ENCODE measurements around the gene SPAG17.

Gene SPAG17

GRCh38 chr1:118210723-118211110 lies 25.7 kb upstream of the SPAG17 start:
- no peak for DNase-seq (ENCODE audit: low read depth, low spot score)
- TF ChIP-seq, protein P1, sequence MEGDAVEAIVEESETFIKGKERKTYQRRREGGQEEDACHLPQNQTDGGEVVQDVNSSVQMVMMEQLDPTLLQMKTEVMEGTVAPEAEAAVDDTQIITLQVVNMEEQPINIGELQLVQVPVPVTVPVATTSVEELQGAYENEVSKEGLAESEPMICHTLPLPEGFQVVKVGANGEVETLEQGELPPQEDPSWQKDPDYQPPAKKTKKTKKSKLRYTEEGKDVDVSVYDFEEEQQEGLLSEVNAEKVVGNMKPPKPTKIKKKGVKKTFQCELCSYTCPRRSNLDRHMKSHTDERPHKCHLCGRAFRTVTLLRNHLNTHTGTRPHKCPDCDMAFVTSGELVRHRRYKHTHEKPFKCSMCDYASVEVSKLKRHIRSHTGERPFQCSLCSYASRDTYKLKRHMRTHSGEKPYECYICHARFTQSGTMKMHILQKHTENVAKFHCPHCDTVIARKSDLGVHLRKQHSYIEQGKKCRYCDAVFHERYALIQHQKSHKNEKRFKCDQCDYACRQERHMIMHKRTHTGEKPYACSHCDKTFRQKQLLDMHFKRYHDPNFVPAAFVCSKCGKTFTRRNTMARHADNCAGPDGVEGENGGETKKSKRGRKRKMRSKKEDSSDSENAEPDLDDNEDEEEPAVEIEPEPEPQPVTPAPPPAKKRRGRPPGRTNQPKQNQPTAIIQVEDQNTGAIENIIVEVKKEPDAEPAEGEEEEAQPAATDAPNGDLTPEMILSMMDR (IDR thresholded peaks at IDR 0.05; ENCODE audit: low read depth, low read length): no peak
- in situ Hi-C loops (cut with HindIII; ENCODE audit: low sequenced_read_pairs): no loop called here
- H3K4me3 ChIP-seq (ENCODE audit: low read depth, low read length): no peak overlapping the region

- no peak overlapping the region for H3K4me3 ChIP-seq (ENCODE audit: low read depth, low read length)
- DNase-seq (ENCODE audit: low read depth, low spot score): no peak
- in situ Hi-C loops (cut with HindIII; ENCODE audit: low sequenced_read_pairs): no loop called here
- TF ChIP-seq, protein P1 (IDR thresholded peaks at IDR 0.05; ENCODE audit: low read depth, low read length): no peak
Measured at GRCh38 chr1:118210051-118210722, 25.2 kb upstream of the SPAG17 start.

DNA sequence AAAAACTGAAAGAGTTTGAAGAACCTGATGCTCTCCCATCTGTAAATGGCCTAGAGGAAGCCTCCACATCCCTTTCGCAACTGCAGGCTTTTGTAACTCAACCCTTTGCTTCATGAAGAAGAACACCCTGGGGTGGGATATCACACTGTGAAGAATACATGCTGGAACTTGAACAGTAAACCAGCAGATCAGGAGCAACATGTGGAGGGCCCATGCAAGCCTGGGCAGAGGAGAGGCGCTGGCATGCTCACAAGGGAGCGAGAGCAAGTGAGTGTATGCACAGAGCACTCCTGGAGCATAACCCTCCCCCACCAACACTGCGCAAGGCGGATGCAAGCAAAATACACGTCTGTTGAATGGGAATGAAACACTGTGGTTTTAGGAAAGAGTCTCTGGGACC lies 24.6 kb upstream of the SPAG17 start:
- H3K4me3 ChIP-seq (ENCODE audit: low read depth, low read length): no peak overlapping the region
- TF ChIP-seq, protein P1 (IDR thresholded peaks at IDR 0.05; ENCODE audit: low read depth, low read length): no peak
- DNase-seq (ENCODE audit: low read depth, low spot score): no peak
- in situ Hi-C loops (cut with HindIII; ENCODE audit: low sequenced_read_pairs): no loop called here

DNA sequence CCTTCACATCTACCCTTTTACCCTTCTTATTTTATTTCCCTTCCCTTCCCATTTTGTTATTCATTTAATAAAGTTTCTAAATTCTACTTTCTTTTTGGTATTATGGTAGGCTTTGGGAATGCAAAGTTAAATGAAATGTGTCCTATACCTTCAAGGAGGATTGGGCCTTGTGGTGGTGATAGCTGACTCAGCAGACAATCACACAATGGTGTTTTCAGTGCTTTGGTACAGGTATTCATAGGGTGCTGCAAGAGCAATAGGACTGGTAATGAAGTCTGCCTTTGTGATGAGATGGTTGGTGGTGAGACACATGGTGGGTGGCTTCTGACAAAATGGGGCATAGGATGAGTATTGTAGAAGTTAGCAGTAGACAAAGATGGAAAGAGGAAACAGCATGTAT lies 21.9 kb upstream of the SPAG17 start:
- TF ChIP-seq, protein P1 (IDR thresholded peaks at IDR 0.05; ENCODE audit: low read depth, low read length): no peak
- no peak for DNase-seq (ENCODE audit: low read depth, low spot score)
- in situ Hi-C loops (cut with HindIII; ENCODE audit: low sequenced_read_pairs): no loop called here
- H3K4me3 ChIP-seq (ENCODE audit: low read depth, low read length): no peak overlapping the region

- in situ Hi-C loops (cut with HindIII; ENCODE audit: low sequenced_read_pairs): no loop called here
- DNase-seq (ENCODE audit: low read depth, low spot score): no peak
- TF ChIP-seq, protein P1 (IDR thresholded peaks at IDR 0.05; ENCODE audit: low read depth, low read length): no peak
- no peak overlapping the region for H3K4me3 ChIP-seq (ENCODE audit: low read depth, low read length)
Measured at GRCh38 chr1:118204648-118205047, 19.6 kb upstream of the SPAG17 start.

GRCh38 chr1:118204105-118204504 lies 19.1 kb upstream of the SPAG17 start:
- no peak overlapping the region for H3K4me3 ChIP-seq (ENCODE audit: low read depth, low read length)
- TF ChIP-seq, protein P1 (IDR thresholded peaks at IDR 0.05; ENCODE audit: low read depth, low read length): no peak
- no peak for DNase-seq (ENCODE audit: low read depth, low spot score)
- in situ Hi-C loops (cut with HindIII; ENCODE audit: low sequenced_read_pairs): no loop called here
